Ascending aorta (tissue), 2 donors: ENCODE results near the gene BSCL2. TPM values are rescaled to one million over a fixed set of nuclear protein-coding genes. Genes with fewer than 3 reads are reported as not detected.

Experiments used
- DNase-seq, 2 donors: peaks; one replicate each; pipeline ENCODE4 v3.0.0-alpha.2; 2019; ENCODE audit warnings: low spot score in 2 of 2
- H3K27ac ChIP-seq, 2 donors: fragments of 200-600 bp; sonication (generic); one replicate each; pipeline ENCODE4 v1.5.1; 2016 to 2017; ENCODE audit warnings: mild to moderate bottlenecking in 1 of 2
- H3K27me3 ChIP-seq: fragments of 200-600 bp; sonication (generic); one replicate; pipeline ENCODE4 v1.5.1; 2017
- H3K36me3 ChIP-seq, 2 donors: fragments of 200-600 bp; sonication (generic); one replicate each; pipeline ENCODE4 v1.5.1; 2016
- H3K4me1 ChIP-seq, 2 donors: fragments of 200-600 bp; sonication (generic); one replicate each; pipeline ENCODE4 v1.5.1; 2016 to 2017; ENCODE audit warnings: mild to moderate bottlenecking in 1 of 2
- H3K4me3 ChIP-seq, 2 donors: fragments of 200-600 bp; sonication (generic); one replicate each; pipeline ENCODE4 v1.5.1; 2016 to 2017; ENCODE audit warnings: mild to moderate bottlenecking in 1 of 2
- H3K9me3 ChIP-seq, 2 donors: fragments of 200-600 bp; sonication (generic); one replicate each; pipeline ENCODE4 v1.5.1; 2016
- intact Hi-C: fragments of 100-400 bp; cut with DNase I; formaldehyde crosslinking; loops from one replicate; pipeline ENCODE4 v1.15.1; 2023
- total RNA-seq: library from RNA; depleted of rRNA; stranded (reverse); fragments of >200 nt; gene quantifications from one replicate; pipeline ENCODE4 v1.1.0, GENCODE V29; 2016
- TF ChIP-seq, protein P1 (sequence below), 3 experiments: fragments of 200-600 bp in 2 of 3; fragments of 450-650 bp in 1 of 3; sonication (generic) in 2 of 3; IDR thresholded peaks; one replicate each; pipeline ENCODE4 v1.5.1; 2016 to 2019; ENCODE audit warnings: antibody characterized with exemption in 3 of 3, mild to moderate bottlenecking in 1 of 3, moderate library complexity in 1 of 3

BSCL2 gene
- total RNA-seq, 1 donor from 2014 or later = 55.9 TPM

DNA sequence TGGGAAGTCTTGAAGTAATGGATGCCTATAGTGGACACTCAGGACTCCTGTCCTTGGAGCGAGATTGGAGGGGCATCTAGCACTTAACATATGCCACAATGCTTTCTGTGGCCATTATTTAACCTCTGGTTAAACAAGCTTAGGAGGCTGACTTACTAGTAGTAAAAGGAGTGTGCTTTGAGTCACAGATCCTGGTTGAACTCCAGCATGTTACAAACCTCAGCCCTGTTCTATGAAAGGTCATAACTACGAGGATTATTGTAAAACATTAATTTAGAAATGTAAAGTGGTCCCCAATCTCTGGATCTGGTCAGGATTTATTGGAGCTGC lies 34.1 kb downstream of the BSCL2 start:
- Histone ChIP-seq H3K4me3 (peak overlapping the region in 1 of 2 donors; percentile 78), H3K36me3 (peaks cover 21 to 27% of the 10 kb centered on the region in 2 donors), H3K9me3 (no peaks in the 10 kb centered on the region), H3K27me3 (no peaks in the 10 kb centered on the region), H3K27ac (no peak overlapping the region), H3K4me1 (peaks cover 14 to 15% of the 10 kb centered on the region in 2 donors)
- intact Hi-C loops = no loop called here
- no peak for DNase-seq
- TF ChIP-seq, protein P1, sequence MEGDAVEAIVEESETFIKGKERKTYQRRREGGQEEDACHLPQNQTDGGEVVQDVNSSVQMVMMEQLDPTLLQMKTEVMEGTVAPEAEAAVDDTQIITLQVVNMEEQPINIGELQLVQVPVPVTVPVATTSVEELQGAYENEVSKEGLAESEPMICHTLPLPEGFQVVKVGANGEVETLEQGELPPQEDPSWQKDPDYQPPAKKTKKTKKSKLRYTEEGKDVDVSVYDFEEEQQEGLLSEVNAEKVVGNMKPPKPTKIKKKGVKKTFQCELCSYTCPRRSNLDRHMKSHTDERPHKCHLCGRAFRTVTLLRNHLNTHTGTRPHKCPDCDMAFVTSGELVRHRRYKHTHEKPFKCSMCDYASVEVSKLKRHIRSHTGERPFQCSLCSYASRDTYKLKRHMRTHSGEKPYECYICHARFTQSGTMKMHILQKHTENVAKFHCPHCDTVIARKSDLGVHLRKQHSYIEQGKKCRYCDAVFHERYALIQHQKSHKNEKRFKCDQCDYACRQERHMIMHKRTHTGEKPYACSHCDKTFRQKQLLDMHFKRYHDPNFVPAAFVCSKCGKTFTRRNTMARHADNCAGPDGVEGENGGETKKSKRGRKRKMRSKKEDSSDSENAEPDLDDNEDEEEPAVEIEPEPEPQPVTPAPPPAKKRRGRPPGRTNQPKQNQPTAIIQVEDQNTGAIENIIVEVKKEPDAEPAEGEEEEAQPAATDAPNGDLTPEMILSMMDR (IDR thresholded peaks at IDR 0.05) = no peak

DNA sequence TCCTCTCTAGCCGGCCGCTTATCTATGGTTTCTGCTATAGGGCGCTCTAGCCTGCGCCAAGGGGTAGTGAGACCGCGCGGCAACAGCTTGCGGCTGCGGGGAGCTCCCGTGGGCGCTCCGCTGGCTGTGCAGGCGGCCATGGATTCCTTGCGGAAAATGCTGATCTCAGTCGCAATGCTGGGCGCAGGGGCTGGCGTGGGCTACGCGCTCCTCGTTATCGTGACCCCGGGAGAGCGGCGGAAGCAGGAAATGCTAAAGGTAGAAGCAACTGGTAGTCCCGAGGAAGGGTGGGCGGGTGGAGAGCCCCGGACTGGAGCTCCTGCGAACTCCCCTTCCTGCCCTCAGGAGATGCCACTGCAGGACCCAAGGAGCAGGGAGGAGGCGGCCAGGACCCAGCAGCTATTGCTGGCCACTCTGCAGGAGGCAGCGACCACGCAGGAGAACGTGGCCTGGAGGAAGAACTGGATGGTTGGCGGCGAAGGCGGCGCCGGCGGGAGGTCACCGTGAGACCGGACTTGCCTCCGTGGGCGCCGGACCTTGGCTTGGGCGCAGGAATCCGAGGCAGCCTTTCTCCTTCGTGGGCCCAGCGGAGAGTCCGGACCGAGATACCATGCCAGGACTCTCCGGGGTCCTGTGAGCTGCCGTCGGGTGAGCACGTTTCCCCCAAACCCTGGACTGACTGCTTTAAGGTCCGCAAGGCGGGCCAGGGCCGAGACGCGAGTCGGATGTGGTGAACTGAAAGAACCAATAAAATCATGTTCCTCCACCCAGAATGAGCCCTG lies 35.4 kb downstream of the BSCL2 start, which contains the start of the genes LBHD1 and UQCC3:
Gene LBHD1 (minus strand): TSS at position 660 of the 782 bp plus-strand sequence. CDS start 2,236 bp downstream, outside the sequence.
Gene UQCC3 (plus strand): TSS at position 66 of the 782 bp plus-strand sequence. CDS start 73 bp downstream, at position 139.
- intact Hi-C loops = no loop called here
- peaks cover 15 to 23% of the 10 kb centered on the region in 2 donors for H3K36me3 ChIP-seq
- no peaks in the 10 kb centered on the region for H3K9me3 ChIP-seq
- peak in 1 of 2 donors; percentile 86 for DNase-seq
- H3K4me3 ChIP-seq = peak within 1 kb of the TSS; percentile 78 to 83
- peaks cover 15 to 19% of the 10 kb centered on the region in 2 donors for H3K4me1 ChIP-seq
- H3K27ac ChIP-seq = peak within 1 kb of the TSS; percentile 71 to 85
- no peaks in the 10 kb centered on the region for H3K27me3 ChIP-seq
- TF ChIP-seq, protein P1 (IDR thresholded peaks at IDR 0.05) = peak in 1 of 3 experiments; percentile 3

DNA sequence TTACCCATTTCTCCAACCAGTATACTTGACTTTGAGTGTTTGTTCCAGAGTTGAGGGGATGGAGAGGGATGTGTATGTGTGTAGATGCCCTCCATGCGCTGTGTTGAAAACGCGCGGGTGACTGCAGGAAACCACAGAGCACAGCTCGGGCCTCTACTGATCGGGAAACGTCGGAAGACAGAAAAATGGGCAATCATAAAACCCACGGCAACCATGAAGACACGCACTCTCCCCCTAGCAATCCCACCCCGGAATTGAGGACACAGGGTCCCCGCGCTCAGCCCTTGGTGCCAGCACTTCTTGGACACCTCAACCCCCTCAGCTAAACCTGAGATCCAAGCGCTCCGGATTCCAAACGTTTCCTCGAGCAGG lies 36.0 kb downstream of the BSCL2 start:
- peaks cover 20 to 25% of the 10 kb centered on the region in 2 donors for H3K4me1 ChIP-seq
- H3K27ac ChIP-seq = peak overlapping the region; percentile 71 to 85
- no peaks in the 10 kb centered on the region for H3K27me3 ChIP-seq
- DNase-seq = no peak
- H3K4me3 ChIP-seq = peak overlapping the region; percentile 78 to 83
- intact Hi-C loops = no loop called here
- TF ChIP-seq, protein P1 (IDR thresholded peaks at IDR 0.05) = no peak
- peaks cover 10 to 17% of the 10 kb centered on the region in 2 donors for H3K36me3 ChIP-seq
- H3K9me3 ChIP-seq = no peaks in the 10 kb centered on the region

DNA sequence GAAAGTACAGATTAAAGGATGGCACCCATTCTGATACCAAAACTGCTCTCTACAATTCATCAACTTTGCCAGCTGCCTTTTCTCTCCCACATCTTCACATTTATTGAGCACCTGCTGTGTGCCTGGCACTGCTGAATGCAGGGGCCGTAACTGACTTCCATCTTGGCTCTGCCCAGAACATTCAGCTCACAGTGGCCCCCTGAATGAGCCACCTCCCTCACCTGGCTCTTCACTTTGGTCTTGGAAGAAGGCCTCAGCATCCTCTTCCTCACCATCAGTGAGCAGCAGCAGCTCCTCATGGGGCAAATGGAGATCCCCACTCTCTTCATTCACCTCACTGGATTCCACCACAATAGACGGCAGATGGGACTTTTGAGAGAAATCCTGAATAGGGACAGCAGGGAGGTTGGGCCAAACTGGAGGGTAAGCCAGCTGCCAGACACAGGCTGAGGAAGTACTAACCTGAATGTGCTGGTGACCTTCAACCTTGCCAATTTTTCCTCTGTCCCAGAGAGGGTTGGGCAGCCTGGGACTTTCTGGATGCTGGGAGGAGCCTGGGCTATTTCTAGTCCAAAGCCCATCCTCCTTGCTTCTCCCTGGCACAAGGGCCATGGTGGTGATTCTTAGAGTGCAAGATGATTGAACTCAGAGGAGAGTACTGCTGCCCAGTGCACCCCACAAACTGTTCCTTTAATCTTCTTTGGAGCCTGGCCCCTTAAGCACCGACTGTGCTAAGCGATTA lies 37.6 kb downstream of the BSCL2 start:
- no peak for DNase-seq
- intact Hi-C loops = no loop called here
- peaks cover 20 to 29% of the 10 kb centered on the region in 2 donors for H3K4me1 ChIP-seq
- no peak overlapping the region for H3K27ac ChIP-seq
- TF ChIP-seq, protein P1 (IDR thresholded peaks at IDR 0.05) = no peak
- no peak overlapping the region for H3K4me3 ChIP-seq
- H3K27me3 ChIP-seq = no peaks in the 10 kb centered on the region
- H3K36me3 ChIP-seq = peaks cover 0 to 8% of the 10 kb centered on the region in 2 donors
- no peaks in the 10 kb centered on the region for H3K9me3 ChIP-seq

DNA sequence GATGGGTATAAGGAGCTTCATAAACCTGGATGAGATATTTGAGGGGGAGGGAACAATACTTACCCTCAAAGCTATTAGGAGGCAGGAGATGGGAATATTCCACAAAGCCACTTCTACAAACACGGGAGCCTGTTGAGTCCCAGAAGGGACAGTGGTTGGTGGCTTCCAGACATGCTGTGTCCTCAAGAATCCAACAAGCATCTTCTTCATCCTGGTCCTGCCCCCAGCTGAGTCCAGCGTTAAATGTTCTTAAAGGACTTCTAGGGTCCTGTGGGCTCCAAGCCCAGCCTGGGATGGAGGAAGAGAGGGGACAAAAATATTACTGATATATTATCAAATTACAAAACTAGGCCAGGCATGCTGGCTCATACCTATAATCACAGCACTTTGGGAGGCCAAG lies 39.8 kb downstream of the BSCL2 start:
- no peak for DNase-seq
- H3K4me3 ChIP-seq = no peak overlapping the region
- H3K27ac ChIP-seq = no peak overlapping the region
- no peaks in the 10 kb centered on the region for H3K9me3 ChIP-seq
- peaks cover 3 to 8% of the 10 kb centered on the region in 2 donors for H3K36me3 ChIP-seq
- intact Hi-C loops = no loop called here
- H3K4me1 ChIP-seq = peaks cover 16 to 23% of the 10 kb centered on the region in 2 donors
- TF ChIP-seq, protein P1 (IDR thresholded peaks at IDR 0.05) = no peak
- no peaks in the 10 kb centered on the region for H3K27me3 ChIP-seq
